Loucy (cell line): ENCODE data around the gene TP53I11.

ENCODE experiments used
- H2AFZ ChIP-seq: fragments of 200-600 bp; sonication (generic); 2 replicates; pipeline ENCODE4 v1.6.0; 2016; ENCODE audit warnings: antibody characterized with exemption, mild to moderate bottlenecking, low read length, moderate library complexity
- H3F3A ChIP-seq: fragments of 200-600 bp; 2 replicates; pipeline ENCODE4 v1.6.0; 2016; ENCODE audit warnings: antibody characterized with exemption, low read depth, mild to moderate bottlenecking
- H3K27me3 ChIP-seq: fragments of 200-600 bp; sonication (generic); 2 replicates; pipeline ENCODE4 v1.6.1; 2014; ENCODE audit warnings: low read length, mild to moderate bottlenecking; ENCODE audit not compliant: insufficient read depth, poor library complexity, severe bottlenecking
- H3K36me3 ChIP-seq: fragments of 200-600 bp; sonication (generic); 2 replicates; pipeline ENCODE4 v1.6.1; 2016; ENCODE audit warnings: low read length; ENCODE audit not compliant: insufficient read depth
- H3K4me1 ChIP-seq: fragments of 200-600 bp; sonication (generic); 2 replicates; pipeline ENCODE4 v1.5.1; 2014; ENCODE audit warnings: low read length, mild to moderate bottlenecking; ENCODE audit not compliant: insufficient read depth, poor library complexity, severe bottlenecking
- H3K4me2 ChIP-seq: fragments of 200-600 bp; sonication (generic); 2 replicates; pipeline ENCODE4 v1.6.0; 2014; ENCODE audit warnings: antibody characterized with exemption, low read length, low read depth, mild to moderate bottlenecking; ENCODE audit not compliant: poor library complexity, severe bottlenecking
- H3K4me3 ChIP-seq: fragments of 200-600 bp; sonication (generic); 2 replicates; pipeline ENCODE4 v1.5.1; 2014; ENCODE audit warnings: low read length, mild to moderate bottlenecking, mixed read lengths; ENCODE audit not compliant: poor library complexity, severe bottlenecking
- H3K79me2 ChIP-seq: fragments of 200-600 bp; sonication (generic); 2 replicates; pipeline ENCODE4 v1.6.1; 2014; ENCODE audit warnings: low read length; ENCODE audit not compliant: insufficient read depth
- H3K9ac ChIP-seq: fragments of 200-600 bp; sonication (generic); 2 replicates; pipeline ENCODE4 v1.6.0; 2014; ENCODE audit warnings: mild to moderate bottlenecking, low read depth, low read length, moderate library complexity; ENCODE audit not compliant: poor library complexity, severe bottlenecking
- H3K9me2 ChIP-seq: fragments of 200-600 bp; sonication (generic); replicated peaks from 2 replicates; pipeline ENCODE4 v1.6.1; 2016; ENCODE audit warnings: low read depth, low read length, mixed read lengths
- H3K9me3 ChIP-seq: fragments of 200-600 bp; sonication (generic); 2 replicates; pipeline ENCODE4 v1.6.1; 2014; ENCODE audit warnings: mild to moderate bottlenecking, antibody characterized with exemption, low read length, low read depth; ENCODE audit not compliant: insufficient read depth
- H4K20me1 ChIP-seq: fragments of 200-600 bp; sonication (generic); 2 replicates; pipeline ENCODE4 v1.6.0; 2014; ENCODE audit warnings: antibody characterized with exemption, low read length, mild to moderate bottlenecking; ENCODE audit not compliant: insufficient read depth, poor library complexity, severe bottlenecking
- EZH2phosphoT487 ChIP-seq: fragments of 200-600 bp; IDR thresholded peaks from 2 replicates; pipeline ENCODE4 v1.6.1; 2018; ENCODE audit warnings: antibody characterized with exemption, mild to moderate bottlenecking, moderate library complexity, borderline replicate concordance
- TF ChIP-seq, protein P1 (sequence below): fragments of 200-600 bp; sonication (generic); conservative IDR thresholded peaks from 2 replicates; pipeline ENCODE4 v1.5.1; 2014; ENCODE audit warnings: mild to moderate bottlenecking, antibody characterized with exemption, low read length

Gene TP53I11

GRCh38 chr11:44977493-44977984, 26.9 kb upstream of the TP53I11 start:
- H3K9ac ChIP-seq, result peak overlapping the region; percentile 31
- peak overlapping the region; percentile 63 for H3K4me2 ChIP-seq
- H4K20me1 ChIP-seq, result no peaks in the 10 kb centered on the region
- TF ChIP-seq, protein P1, sequence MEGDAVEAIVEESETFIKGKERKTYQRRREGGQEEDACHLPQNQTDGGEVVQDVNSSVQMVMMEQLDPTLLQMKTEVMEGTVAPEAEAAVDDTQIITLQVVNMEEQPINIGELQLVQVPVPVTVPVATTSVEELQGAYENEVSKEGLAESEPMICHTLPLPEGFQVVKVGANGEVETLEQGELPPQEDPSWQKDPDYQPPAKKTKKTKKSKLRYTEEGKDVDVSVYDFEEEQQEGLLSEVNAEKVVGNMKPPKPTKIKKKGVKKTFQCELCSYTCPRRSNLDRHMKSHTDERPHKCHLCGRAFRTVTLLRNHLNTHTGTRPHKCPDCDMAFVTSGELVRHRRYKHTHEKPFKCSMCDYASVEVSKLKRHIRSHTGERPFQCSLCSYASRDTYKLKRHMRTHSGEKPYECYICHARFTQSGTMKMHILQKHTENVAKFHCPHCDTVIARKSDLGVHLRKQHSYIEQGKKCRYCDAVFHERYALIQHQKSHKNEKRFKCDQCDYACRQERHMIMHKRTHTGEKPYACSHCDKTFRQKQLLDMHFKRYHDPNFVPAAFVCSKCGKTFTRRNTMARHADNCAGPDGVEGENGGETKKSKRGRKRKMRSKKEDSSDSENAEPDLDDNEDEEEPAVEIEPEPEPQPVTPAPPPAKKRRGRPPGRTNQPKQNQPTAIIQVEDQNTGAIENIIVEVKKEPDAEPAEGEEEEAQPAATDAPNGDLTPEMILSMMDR, result peak; percentile 64
- TF ChIP-seq EZH2phosphoT487, result no peak
- no peaks in the 10 kb centered on the region for H3K27me3 ChIP-seq
- no peaks in the 10 kb centered on the region for H3F3A ChIP-seq
- no peaks in the 10 kb centered on the region for H3K36me3 ChIP-seq
- H2AFZ ChIP-seq, result peak overlapping the region; percentile 15; the same call in 1 of the 2 replicates
- peak overlapping the region; percentile 41 for H3K4me3 ChIP-seq
- peaks cover 66% of the 10 kb centered on the region for H3K4me1 ChIP-seq
- H3K9me2 ChIP-seq, result no peaks in the 10 kb centered on the region
- no peaks in the 10 kb centered on the region for H3K79me2 ChIP-seq
- H3K9me3 ChIP-seq, result no peaks in the 10 kb centered on the region

DNA sequence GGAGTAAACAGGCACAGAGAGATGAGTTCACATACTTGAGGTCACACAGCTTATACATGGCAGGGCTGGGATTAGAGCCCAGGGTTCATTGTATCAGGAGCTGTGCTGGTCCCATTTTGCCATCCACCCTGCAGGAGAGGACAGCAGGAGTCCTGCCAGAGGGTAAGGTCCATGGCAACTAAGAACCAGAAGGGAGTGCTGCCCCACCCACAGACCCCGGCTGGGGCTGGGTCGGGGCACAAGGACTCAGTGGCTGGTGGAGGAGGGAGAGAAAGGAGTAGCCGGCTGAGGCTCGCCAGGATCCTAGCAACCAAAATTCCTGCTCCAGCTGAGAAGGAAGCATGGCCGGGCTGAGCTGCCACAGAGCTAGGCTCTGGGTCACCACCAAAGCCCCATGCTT, 25.9 kb upstream of the TP53I11 start:
- Histone ChIP-seq H3K9me2 (no peaks in the 10 kb centered on the region), H4K20me1 (no peaks in the 10 kb centered on the region), H3K4me1 (peaks cover 66% of the 10 kb centered on the region), H2AFZ (no peak overlapping the region), H3K9me3 (no peaks in the 10 kb centered on the region), H3K36me3 (no peaks in the 10 kb centered on the region), H3K4me3 (no peak overlapping the region), H3K27me3 (no peaks in the 10 kb centered on the region), H3K4me2 (no peak overlapping the region), H3F3A (no peaks in the 10 kb centered on the region), H3K79me2 (no peaks in the 10 kb centered on the region), H3K9ac (no peak overlapping the region)
- no peak for TF ChIP-seq EZH2phosphoT487
- TF ChIP-seq, protein P1, result no peak

- H3K9me3 ChIP-seq, result no peaks in the 10 kb centered on the region
- H3K79me2 ChIP-seq, result no peaks in the 10 kb centered on the region
- no peak overlapping the region for H3K4me3 ChIP-seq
- H4K20me1 ChIP-seq, result no peaks in the 10 kb centered on the region
- no peaks in the 10 kb centered on the region for H3K9me2 ChIP-seq
- peak overlapping the region; percentile 44 for H3K4me2 ChIP-seq
- 0 out of 2 replicates have a peak overlapping the region, but pooled peaks have one; percentile 25 for H2AFZ ChIP-seq
- peaks cover 53% of the 10 kb centered on the region for H3K4me1 ChIP-seq
- H3F3A ChIP-seq, result no peaks in the 10 kb centered on the region
- no peaks in the 10 kb centered on the region for H3K36me3 ChIP-seq
- H3K9ac ChIP-seq, result no peak overlapping the region
- no peaks in the 10 kb centered on the region for H3K27me3 ChIP-seq
- no peak for TF ChIP-seq EZH2phosphoT487
- TF ChIP-seq, protein P1, result no peak
Measured at GRCh38 chr11:44974402-44975000, 23.8 kb upstream of the TP53I11 start.
